GM12891 (cell line): ENCODE results near the gene ZBTB20.

Experiments used
- PAX5 ChIP-seq: IDR thresholded peaks from 2 replicates; pipeline ENCODE4 v1.6.1; 2011; ENCODE audit warnings: low read length, moderate library complexity, mild to moderate bottlenecking; ENCODE audit not compliant: insufficient read depth, severe bottlenecking
- POLR2A ChIP-seq: IDR thresholded peaks from 2 replicates; pipeline ENCODE4 v1.6.1; 2011; ENCODE audit warnings: low read depth, low read length, control low read depth
- POLR2AphosphoS5 ChIP-seq: IDR thresholded peaks from 2 replicates; pipeline ENCODE4 v1.6.1; 2011; ENCODE audit warnings: low read depth, low read length, control low read depth

DNA sequence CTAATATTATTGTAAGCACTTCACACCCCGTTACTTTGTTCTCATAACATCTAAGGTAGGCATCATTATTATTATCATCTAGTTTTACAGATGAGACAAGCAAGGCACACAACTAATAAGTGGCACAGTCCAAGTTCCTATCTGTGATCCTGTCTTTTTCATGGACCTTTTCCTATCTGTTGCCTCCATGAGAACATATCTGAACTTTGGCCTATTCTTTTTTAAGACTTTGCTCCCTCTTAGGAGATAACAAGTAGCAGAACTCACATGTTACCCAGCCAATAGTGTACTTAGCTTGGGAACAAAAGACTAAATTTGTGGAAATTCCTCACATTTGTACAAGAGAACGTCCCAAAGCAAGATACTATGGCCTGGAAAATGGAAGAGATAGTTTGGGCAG is 680.8 kb downstream of the ZBTB20 start:
- no peak for TF ChIP-seq POLR2A
- TF ChIP-seq POLR2AphosphoS5, result no peak
- no peak for TF ChIP-seq PAX5
